Activated CD4-positive, CD25-positive, alpha-beta regulatory T cell treated with anti-CD3 and anti-CD28 coated beads, Interleukin-2, amount 50 U/mL, for 72 hours (primary cell): ENCODE measurements around the gene CCT8L2.
"Not testable (repeated sequence)": the region's sequence is repeated elsewhere in the genome, so short reads cannot be mapped to it uniquely, and the experiment has no call there.

Experiments
- DNase-seq: peaks from one replicate; pipeline ENCODE4 v3.0.0; 2021

Gene CCT8L2

DNA sequence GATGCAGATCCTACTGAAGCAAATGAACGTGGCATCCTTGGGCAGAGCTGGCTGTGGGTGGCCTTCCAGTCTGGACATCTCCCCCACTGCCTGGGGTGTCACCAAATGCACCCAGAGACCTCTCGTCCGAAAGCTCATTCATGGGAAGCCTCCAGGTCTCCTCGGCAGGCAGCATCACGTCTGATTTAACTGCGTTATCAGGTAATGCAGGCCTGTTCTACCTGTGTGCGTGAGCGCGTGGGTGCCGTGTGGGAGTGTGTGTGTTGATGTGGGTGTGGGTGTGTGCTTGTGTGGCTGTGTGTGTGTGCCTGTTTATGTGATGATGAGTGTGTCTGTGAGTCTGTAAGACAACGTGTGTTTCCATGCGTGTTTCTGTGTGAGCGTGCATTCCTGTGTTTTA lies 35.1 kb downstream of the CCT8L2 start:
- not testable (repeated sequence) for DNase-seq

GRCh38 chr22:16555077-16555994 lies 37.3 kb downstream of the CCT8L2 start:
- DNase-seq: not testable (repeated sequence)

GRCh38 chr22:16543310-16543709 lies 49.3 kb downstream of the CCT8L2 start:
- DNase-seq: not testable (repeated sequence)
